ENCODE results near the gene SCAF8.

- TF ChIP-seq RCOR1 (IDR thresholded peaks at IDR 0.05; ENCODE audit: low read length) (no peak), CHD2 (IDR thresholded peaks at IDR 0.05; ENCODE audit: low read length, partially characterized antibody) (no peak), CTCF (IDR thresholded peaks at IDR 0.05) (no peak), EP300 (IDR thresholded peaks at IDR 0.05; ENCODE audit: borderline replicate concordance in 1 of 2, low read depth in 1 of 2, low read length in 1 of 2) (no peak)
These were observed 59.5 kb downstream of the SCAF8 start for GRCh38 chr6:154792761-154793160.

All from SK-N-SH (cell line).